Measurements from ENCODE around the gene SLC48A1. TPM values are rescaled to one million over a fixed set of nuclear protein-coding genes. Genes with fewer than 3 reads are reported as not detected.

The SLC48A1 gene
- polyA plus RNA-seq, 1 donor (not counting 4 experiments of a cell fraction or from before 2014, with no cell fraction given) = 8.1 TPM

GRCh38 chr12:47741340-47741703 is 31.7 kb upstream of the SLC48A1 start:
- no peaks in the 10 kb centered on the region for H4K20me1 ChIP-seq (ENCODE audit: control insufficient read depth, extremely low read depth, insufficient read depth, low read length)
- no peak for DNase-seq (ENCODE audit: low read depth, low spot score)

GRCh38 chr12:47742253-47742825 is 30.7 kb upstream of the SLC48A1 start:
- peak; percentile 92 for FAIRE-seq

More at GRCh38 chr12:47741340-47741703, 31.7 kb upstream of the SLC48A1 start:
- Histone ChIP-seq H3K9ac (ENCODE audit: control insufficient read depth, extremely low read depth, insufficient read depth, low read length) (no peak overlapping the region), H3K4me2 (ENCODE audit: control insufficient read depth, extremely low read depth, insufficient read depth, low read depth, low read length) (no peak overlapping the region), H3K27ac (ENCODE audit: control insufficient read depth, insufficient read depth, low read length) (no peak overlapping the region), H3K4me3 (ENCODE audit: control insufficient read depth in 2 of 3, extremely low read depth in 1 of 3, insufficient read depth in 2 of 3, low read depth in 1 of 3, low read length in 3 of 3) (no peak overlapping the region), H3K79me2 (ENCODE audit: control insufficient read depth, insufficient read depth, low read length) (no peaks in the 10 kb centered on the region), H3K4me1 (ENCODE audit: control insufficient read depth, extremely low read depth, insufficient read depth, low read length) (peaks cover 13% of the 10 kb centered on the region), H3K27me3 (ENCODE audit: control insufficient read depth, extremely low read depth, insufficient read depth, low read length) (no peaks in the 10 kb centered on the region), H3K36me3 (ENCODE audit: control insufficient read depth in 2 of 2, extremely low read depth in 1 of 2, insufficient read depth in 2 of 2, low read length in 2 of 2) (peaks cover 4 to 5% of the 10 kb centered on the region in 2 experiments), H3K9me3 (ENCODE audit: control insufficient read depth, low read depth, low read length) (no peaks in the 10 kb centered on the region), H2AFZ (ENCODE audit: control insufficient read depth, low read length) (no peak overlapping the region), H3K9me1 (ENCODE audit: control insufficient read depth, extremely low read depth, insufficient read depth, low read length) (no peaks in the 10 kb centered on the region)
- dilution Hi-C loops (cut with MboI; ENCODE audit: extremely low pct_ligation_motif_present, low sequenced_read_pairs) = no loop called here
- FAIRE-seq = no peak
- TF ChIP-seq EZH2 (IDR thresholded peaks at IDR 0.05; ENCODE audit: low read length) = no peak
- TF ChIP-seq CTCF (optimal IDR thresholded peaks at IDR 0.05 in 1 of 3, IDR thresholded peaks at IDR 0.05 in 1 of 3, conservative IDR thresholded peaks at IDR 0.05 in 1 of 3; ENCODE audit: extremely low read depth in 1 of 3, insufficient read depth in 2 of 3, low read length in 3 of 3) = no peak

More at GRCh38 chr12:47742253-47742825, 30.7 kb upstream of the SLC48A1 start:
- Histone ChIP-seq H3K27ac (ENCODE audit: control insufficient read depth, insufficient read depth, low read length) (no peak overlapping the region), H3K79me2 (ENCODE audit: control insufficient read depth, insufficient read depth, low read length) (no peaks in the 10 kb centered on the region), H3K27me3 (ENCODE audit: control insufficient read depth, extremely low read depth, insufficient read depth, low read length) (no peaks in the 10 kb centered on the region), H3K4me3 (ENCODE audit: control insufficient read depth in 2 of 3, extremely low read depth in 1 of 3, insufficient read depth in 2 of 3, low read depth in 1 of 3, low read length in 3 of 3) (no peak overlapping the region), H3K36me3 (ENCODE audit: control insufficient read depth in 2 of 2, extremely low read depth in 1 of 2, insufficient read depth in 2 of 2, low read length in 2 of 2) (peaks cover 3 to 6% of the 10 kb centered on the region in 2 experiments), H3K9me1 (ENCODE audit: control insufficient read depth, extremely low read depth, insufficient read depth, low read length) (no peaks in the 10 kb centered on the region), H3K9me3 (ENCODE audit: control insufficient read depth, low read depth, low read length) (no peaks in the 10 kb centered on the region), H3K9ac (ENCODE audit: control insufficient read depth, extremely low read depth, insufficient read depth, low read length) (no peak overlapping the region), H4K20me1 (ENCODE audit: control insufficient read depth, extremely low read depth, insufficient read depth, low read length) (no peaks in the 10 kb centered on the region), H3K4me1 (ENCODE audit: control insufficient read depth, extremely low read depth, insufficient read depth, low read length) (peaks cover 13% of the 10 kb centered on the region), H3K4me2 (ENCODE audit: control insufficient read depth, extremely low read depth, insufficient read depth, low read depth, low read length) (no peak overlapping the region), H2AFZ (ENCODE audit: control insufficient read depth, low read length) (no peak overlapping the region)
- TF ChIP-seq CTCF (optimal IDR thresholded peaks at IDR 0.05 in 1 of 3, IDR thresholded peaks at IDR 0.05 in 1 of 3, conservative IDR thresholded peaks at IDR 0.05 in 1 of 3; ENCODE audit: extremely low read depth in 1 of 3, insufficient read depth in 2 of 3, low read length in 3 of 3) (peak in 2 of 3 experiments; percentile 96 to 100), EZH2 (IDR thresholded peaks at IDR 0.05; ENCODE audit: low read length) (no peak)
- dilution Hi-C loops (cut with MboI; ENCODE audit: extremely low pct_ligation_motif_present, low sequenced_read_pairs) = no loop called here
- DNase-seq (ENCODE audit: low read depth, low spot score) = no peak
